Measurements from ENCODE around the gene PDCD7. TPM values are rescaled to one million over a fixed set of nuclear protein-coding genes. Genes with fewer than 3 reads are reported as not detected.
A peak's percentile ranks its signal among the peaks of the same experiment; 100 is the strongest.

PDCD7 gene
- total and polyA plus RNA-seq, 2 of the 13 experiments (the other 11 are each of a cell fraction or from before 2014, with no cell fraction given): 10.1 to 14.7 TPM

DNA sequence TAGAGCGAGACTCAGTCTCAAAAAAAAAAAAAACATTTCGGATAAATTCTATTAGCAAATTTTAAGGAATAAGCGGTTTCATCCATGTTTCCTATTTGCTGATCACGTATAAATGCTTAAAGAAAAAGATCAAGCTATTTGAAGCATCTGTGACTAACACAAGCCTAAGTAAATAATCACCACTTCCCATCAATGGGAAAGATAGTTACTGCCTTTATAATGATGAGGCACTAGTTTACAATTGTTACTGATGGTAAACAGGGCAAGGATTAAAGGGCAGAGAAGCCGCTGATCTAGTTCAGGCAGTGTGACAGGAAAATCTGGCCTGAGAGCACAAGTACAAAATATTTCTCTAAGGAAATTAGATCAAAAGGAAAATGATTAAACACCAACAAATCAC lies 37.8 kb upstream of the PDCD7 start (continued):
- TF ChIP-seq KLF6 (CRISPR knock-in tag; IDR thresholded peaks at IDR 0.05) (no peak), ASH2L (IDR thresholded peaks at IDR 0.05; ENCODE audit: insufficient read length, low read depth, low read length) (peak; percentile 10), FOSL2 (CRISPR knock-in tag; IDR thresholded peaks at IDR 0.05) (peak; percentile 67), ZNF546 (CRISPR knock-in tag; conservative IDR thresholded peaks at IDR 0.05) (no peak), NKX3-1 (CRISPR knock-in tag; IDR thresholded peaks at IDR 0.05) (no peak), ZNF549 (CRISPR knock-in tag; IDR thresholded peaks at IDR 0.05) (no peak), JUND (CRISPR knock-in tag; IDR thresholded peaks at IDR 0.05) (no peak), GATAD1 (CRISPR knock-in tag; IDR thresholded peaks at IDR 0.05) (0 out of 2 replicates have a peak, but pooled peaks have one; percentile 44), ZIK1 (CRISPR knock-in tag; IDR thresholded peaks at IDR 0.05; ENCODE audit: borderline replicate concordance, low read depth) (no peak), ZNF253 (CRISPR knock-in tag; IDR thresholded peaks at IDR 0.05; ENCODE audit: borderline replicate concordance) (no peak), ZSCAN25 (CRISPR knock-in tag; IDR thresholded peaks at IDR 0.05) (no peak), TAF15 (IDR thresholded peaks at IDR 0.05; ENCODE audit: low read depth, low read length, poor library complexity, severe bottlenecking) (no peak), ZNF782 (CRISPR knock-in tag; IDR thresholded peaks at IDR 0.05; ENCODE audit: borderline replicate concordance) (no peak)
- TF ChIP-seq, protein P1, sequence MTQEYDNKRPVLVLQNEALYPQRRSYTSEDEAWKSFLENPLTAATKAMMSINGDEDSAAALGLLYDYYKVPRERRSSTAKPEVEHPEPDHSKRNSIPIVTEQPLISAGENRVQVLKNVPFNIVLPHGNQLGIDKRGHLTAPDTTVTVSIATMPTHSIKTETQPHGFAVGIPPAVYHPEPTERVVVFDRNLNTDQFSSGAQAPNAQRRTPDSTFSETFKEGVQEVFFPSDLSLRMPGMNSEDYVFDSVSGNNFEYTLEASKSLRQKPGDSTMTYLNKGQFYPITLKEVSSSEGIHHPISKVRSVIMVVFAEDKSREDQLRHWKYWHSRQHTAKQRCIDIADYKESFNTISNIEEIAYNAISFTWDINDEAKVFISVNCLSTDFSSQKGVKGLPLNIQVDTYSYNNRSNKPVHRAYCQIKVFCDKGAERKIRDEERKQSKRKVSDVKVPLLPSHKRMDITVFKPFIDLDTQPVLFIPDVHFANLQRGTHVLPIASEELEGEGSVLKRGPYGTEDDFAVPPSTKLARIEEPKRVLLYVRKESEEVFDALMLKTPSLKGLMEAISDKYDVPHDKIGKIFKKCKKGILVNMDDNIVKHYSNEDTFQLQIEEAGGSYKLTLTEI (CRISPR knock-in tag; conservative IDR thresholded peaks at IDR 0.05): no peak
- TF ChIP-seq, protein P2, sequence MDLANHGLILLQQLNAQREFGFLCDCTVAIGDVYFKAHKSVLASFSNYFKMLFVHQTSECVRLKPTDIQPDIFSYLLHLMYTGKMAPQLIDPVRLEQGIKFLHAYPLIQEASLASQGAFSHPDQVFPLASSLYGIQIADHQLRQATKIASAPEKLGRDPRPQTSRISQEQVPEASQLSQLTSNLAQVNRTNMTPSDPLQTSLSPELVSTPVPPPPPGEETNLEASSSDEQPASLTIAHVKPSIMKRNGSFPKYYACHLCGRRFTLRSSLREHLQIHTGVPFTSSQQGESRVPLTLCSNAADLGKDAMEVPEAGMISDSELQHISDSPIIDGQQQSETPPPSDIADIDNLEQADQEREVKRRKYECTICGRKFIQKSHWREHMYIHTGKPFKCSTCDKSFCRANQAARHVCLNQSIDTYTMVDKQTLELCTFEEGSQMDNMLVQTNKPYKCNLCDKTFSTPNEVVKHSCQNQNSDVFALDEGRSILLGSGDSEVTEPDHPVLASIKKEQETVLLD (CRISPR knock-in tag; IDR thresholded peaks at IDR 0.05; ENCODE audit: low read depth): no peak
- TF ChIP-seq, protein P3, sequence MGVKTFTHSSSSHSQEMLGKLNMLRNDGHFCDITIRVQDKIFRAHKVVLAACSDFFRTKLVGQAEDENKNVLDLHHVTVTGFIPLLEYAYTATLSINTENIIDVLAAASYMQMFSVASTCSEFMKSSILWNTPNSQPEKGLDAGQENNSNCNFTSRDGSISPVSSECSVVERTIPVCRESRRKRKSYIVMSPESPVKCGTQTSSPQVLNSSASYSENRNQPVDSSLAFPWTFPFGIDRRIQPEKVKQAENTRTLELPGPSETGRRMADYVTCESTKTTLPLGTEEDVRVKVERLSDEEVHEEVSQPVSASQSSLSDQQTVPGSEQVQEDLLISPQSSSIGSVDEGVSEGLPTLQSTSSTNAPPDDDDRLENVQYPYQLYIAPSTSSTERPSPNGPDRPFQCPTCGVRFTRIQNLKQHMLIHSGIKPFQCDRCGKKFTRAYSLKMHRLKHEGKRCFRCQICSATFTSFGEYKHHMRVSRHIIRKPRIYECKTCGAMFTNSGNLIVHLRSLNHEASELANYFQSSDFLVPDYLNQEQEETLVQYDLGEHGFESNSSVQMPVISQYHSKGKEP (CRISPR knock-in tag; IDR thresholded peaks at IDR 0.05): no peak
- TF ChIP-seq, protein P4, sequence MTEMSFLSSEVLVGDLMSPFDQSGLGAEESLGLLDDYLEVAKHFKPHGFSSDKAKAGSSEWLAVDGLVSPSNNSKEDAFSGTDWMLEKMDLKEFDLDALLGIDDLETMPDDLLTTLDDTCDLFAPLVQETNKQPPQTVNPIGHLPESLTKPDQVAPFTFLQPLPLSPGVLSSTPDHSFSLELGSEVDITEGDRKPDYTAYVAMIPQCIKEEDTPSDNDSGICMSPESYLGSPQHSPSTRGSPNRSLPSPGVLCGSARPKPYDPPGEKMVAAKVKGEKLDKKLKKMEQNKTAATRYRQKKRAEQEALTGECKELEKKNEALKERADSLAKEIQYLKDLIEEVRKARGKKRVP (CRISPR knock-in tag; IDR thresholded peaks at IDR 0.05): peak in 1 of 2 experiments; percentile 59; a peak in 1 of 4 replicates
- TF ChIP-seq, protein P5, sequence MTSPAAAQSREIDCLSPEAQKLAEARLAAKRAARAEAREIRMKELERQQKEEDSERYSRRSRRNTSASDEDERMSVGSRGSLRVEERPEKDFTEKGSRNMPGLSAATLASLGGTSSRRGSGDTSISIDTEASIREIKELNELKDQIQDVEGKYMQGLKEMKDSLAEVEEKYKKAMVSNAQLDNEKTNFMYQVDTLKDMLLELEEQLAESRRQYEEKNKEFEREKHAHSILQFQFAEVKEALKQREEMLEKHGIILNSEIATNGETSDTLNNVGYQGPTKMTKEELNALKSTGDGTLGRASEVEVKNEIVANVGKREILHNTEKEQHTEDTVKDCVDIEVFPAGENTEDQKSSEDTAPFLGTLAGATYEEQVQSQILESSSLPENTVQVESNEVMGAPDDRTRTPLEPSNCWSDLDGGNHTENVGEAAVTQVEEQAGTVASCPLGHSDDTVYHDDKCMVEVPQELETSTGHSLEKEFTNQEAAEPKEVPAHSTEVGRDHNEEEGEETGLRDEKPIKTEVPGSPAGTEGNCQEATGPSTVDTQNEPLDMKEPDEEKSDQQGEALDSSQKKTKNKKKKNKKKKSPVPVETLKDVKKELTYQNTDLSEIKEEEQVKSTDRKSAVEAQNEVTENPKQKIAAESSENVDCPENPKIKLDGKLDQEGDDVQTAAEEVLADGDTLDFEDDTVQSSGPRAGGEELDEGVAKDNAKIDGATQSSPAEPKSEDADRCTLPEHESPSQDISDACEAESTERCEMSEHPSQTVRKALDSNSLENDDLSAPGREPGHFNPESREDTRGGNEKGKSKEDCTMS (CRISPR knock-in tag; conservative IDR thresholded peaks at IDR 0.05): no peak
- TF ChIP-seq, protein P6, sequence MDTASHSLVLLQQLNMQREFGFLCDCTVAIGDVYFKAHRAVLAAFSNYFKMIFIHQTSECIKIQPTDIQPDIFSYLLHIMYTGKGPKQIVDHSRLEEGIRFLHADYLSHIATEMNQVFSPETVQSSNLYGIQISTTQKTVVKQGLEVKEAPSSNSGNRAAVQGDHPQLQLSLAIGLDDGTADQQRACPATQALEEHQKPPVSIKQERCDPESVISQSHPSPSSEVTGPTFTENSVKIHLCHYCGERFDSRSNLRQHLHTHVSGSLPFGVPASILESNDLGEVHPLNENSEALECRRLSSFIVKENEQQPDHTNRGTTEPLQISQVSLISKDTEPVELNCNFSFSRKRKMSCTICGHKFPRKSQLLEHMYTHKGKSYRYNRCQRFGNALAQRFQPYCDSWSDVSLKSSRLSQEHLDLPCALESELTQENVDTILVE (CRISPR knock-in tag; IDR thresholded peaks at IDR 0.05): 0 out of 2 replicates have a peak, but pooled peaks have one; percentile 24

All from HepG2 (cell line).